GM20431 (cell line): Measurements from ENCODE around the gene CTSW.

Source experiments
- in situ Hi-C: fragments of 300-500 bp; cut with MseI, MboI; formaldehyde crosslinking; loops from one replicate; pipeline ENCODE4 v1.15.0; 2020; ENCODE audit warnings: low sequenced_read_pairs; ENCODE audit not compliant: unreplicated experiment

Gene CTSW

DNA sequence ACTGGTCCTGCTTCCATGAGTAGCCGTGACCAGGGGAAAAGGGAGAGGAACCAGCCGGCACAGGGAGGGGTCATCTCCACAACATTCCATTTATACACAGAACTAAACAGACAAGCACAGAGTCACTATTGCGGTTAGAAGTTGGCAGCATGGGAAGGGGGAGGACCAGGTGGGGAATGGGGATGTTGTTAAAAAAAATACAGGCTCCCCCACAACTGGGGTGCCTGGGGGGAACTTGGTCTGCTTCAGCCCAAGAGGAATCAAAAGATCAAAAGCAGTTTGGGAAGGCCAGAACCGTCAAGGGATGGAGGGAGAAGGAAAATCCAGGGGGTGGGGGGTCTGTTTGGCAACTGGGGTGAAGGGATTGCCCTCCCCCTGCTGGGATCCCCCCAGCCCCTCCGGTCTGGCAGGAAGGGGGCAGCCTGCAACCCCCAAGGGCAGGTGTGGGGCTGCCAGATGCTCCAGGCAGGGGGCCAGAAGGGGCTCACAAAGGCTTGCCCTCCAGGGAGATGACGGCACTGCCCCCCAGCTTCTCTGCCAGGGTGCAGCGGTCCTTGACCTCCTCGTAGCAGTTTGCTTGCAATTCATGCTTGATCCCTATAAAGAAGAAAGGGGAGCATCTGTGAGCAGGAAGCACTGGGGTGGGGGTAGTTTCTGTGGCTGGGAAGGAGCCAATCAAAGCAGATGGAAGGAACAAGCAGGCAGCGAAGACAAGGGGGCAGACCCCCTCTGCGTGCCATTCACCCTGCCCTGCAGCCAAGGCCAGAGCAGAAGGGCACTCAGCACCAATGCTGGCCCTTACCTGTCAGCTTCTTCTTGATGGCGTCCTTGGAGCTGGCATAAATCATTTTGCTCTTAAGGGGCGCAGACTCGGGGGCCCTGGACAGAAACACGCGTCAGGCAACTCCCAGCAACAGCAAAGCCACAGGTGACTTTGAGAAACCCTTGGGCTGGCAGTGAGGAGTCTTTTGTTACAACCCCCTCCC, 24.5 kb upstream of the CTSW start:
- in situ Hi-C loops = no loop called here

DNA sequence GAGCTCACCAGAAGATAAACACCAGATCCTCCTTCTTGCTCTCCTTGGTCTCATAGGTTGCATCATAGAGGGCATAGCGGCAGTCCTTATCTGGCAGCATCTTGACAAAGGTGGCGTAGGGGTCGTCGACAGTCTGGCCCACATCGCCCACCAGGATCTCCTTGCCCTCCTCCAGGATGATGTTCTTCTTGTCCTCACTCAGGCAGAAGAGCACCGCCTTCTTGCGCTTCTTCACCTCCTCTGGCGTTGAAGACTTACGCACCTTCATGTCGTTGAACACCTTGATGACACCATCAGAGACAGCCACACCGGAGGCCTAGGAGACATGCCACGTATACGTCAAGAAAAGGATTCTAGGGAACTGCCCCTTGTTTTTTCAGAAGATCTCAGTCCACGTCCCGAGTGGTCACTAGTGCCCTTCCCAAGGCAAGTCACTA, 23.7 kb upstream of the CTSW start:
- in situ Hi-C loops = no loop called here

DNA sequence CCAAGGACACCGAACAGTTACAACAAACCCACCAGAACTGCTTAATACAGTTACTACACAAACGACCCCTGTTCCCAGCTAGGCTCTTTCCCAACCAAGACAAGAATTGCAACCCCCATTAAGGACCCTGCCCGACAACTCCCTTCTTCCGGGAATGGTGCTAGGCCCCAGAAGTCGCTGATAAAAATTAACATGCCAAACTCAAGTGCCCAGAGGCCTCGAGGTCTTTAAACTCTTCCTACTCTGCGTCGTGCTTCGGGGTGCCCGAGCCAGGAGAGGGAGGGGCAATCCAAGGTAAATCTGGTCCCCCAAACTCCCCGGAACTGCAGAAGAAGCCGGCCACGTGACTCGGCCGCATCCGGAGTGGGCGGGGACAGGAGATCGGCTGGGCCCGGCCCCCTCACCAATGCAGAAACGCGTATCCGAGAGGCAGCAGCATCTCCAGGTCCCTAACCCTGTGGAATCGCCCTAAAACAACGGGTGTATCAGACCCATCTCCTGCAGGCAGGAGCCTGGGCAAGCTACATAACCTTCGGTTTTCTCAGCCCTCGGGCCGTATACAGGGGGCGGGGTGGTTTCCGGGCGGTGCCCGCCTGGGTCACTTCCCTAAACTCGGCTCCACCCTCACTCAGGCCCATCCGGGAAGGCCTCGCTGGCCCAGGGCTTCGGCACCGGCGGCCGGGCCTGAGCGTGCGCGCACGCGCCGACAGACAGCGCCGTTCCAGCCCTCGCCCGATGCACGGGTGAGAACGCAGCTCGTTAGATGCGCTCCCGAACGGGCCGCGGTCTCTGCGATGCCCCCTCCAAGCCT, 22.7 kb upstream of the CTSW start:
- in situ Hi-C loops = no loop called here

DNA sequence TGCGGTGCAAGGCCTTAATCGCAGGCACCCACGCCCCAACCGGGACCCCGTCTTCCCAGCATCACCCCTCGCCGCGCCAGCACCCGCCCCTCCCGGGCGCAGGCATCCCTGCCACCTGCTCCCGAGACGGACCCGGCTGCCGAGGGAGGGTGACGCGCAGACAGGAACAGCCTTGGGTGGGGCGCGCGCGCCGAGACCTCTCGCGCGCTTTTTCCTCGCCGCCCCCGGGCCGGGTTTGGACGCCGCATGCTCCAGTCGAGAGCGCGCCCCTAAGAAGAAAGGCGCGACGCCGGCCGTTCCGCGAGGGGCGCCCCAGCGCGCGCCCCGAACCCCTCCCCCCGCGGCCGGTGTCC, 22.2 kb upstream of the CTSW start:
- in situ Hi-C loops = no loop called here

DNA sequence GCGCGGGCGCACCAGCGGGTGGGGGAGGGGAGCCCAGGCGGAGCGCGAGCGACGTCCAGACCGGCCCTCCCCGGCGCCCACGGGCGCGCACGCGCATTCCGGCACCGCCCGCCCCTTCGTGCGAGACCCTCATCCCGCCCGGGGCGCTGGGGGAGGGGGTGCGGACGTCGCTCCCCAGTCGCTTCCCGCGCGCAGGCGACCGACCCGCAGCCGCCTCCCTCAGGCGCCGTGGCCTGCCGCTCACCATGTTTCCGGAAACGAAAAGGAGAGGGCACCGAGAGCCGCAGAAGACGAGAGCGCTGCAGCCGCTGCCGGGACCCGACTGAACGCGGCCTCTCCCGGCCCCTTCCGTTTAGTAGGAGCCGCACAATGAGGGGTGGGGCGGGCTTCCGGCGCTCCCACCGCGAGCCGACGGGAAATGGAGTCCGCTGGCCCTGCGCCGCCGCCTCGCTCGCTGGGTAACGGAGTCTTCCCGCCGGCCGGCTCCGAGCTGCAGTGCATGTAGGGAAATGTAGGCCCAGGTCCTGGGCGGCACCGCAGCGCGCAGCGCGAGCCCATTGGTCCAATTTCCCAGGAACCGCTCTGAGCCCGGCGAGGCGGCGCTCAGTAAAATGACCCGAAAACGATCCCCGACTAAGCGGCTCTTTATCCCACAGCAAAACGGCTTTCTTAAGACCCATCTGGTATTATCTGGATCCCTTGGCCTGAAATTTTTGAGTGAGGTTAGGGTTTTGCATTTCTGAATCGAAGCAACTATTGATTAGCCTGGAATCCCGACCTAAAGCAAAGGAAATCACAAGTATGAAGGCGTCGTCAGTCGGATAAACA, 21.6 kb upstream of the CTSW start, which contains the start of gene CFL1:
TSS of gene CFL1 (minus strand) at position 328 of the 828 bp plus-strand sequence. CDS start at position 247, 81 bp downstream.
- in situ Hi-C loops = no loop called here

DNA sequence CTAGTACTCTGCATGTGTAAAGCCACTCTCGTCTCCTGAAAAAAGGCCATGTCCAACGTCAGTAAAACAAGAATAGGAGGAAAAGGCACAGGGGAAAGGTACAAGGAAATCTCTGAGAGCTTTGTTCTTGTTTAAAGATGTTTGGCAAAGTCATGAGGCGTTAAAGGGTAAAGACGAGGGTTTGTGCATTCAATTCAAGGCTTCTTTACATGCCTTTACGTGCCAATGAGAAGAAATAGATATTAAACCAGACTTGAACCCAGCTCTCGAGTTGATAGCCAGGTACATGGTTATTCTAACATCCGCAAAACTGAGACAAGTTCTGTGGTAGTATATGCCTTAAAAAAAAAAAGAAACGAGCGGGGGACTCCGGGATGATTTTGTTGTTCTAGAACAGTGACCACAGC, 21.0 kb upstream of the CTSW start:
- in situ Hi-C loops = no loop called here

DNA sequence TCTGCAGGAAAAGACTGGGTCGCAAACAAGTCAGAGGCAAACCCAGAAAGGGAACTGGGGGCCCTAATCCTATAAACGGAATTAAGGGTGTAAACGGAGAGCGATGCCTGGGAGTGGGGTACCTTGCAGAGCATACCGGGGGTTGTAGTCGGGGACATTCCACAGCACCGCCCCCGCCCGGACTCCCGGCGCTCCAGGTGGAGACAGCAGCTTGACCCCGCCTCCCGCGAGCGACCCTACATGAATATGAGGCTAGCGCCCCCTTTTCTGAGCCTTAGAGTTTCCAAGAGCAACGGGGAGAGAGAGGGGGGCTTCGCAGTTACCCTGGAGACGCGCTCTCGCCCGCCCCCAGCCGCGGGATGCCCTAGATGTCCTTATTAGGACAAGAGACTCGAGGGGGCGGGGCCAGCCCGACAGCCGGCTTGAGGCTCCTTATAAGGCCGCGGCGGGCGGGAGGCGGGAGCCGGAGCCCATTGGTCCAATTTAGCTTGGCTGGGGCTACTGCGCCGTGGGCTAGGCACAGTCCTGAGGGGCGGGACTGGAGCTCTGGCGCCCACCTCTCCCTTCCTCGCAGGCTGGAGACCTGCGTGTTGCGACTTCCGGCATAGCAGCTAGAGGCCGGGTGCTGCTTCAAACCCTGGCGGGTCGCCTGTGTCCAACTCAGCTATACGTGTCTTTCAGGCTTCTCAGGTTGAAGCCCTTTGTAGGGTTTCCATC, 20.4 kb upstream of the CTSW start:
- in situ Hi-C loops = no loop called here

DNA sequence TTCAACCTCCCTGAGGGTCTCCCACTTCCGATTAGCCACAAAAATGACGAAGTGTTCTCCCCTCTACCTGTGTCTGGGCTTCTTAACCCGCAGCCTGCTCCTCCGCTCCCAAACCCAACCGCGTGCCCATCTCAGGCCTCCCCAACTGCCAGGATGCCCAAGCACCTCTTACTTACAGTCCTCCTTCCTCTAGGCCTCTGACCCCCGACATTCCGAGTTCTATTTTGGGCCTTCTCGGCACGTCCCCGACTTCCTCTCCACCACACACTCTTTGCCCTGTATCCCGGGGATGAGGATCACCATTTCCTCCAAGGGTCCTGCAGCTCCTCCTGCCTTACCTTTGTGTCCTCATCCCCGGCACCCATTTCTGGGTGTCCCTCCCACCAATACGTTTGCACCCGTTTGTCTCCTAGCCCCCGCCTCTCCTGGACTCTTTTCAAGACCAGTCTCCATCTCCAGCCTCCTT, 19.8 kb upstream of the CTSW start:
- in situ Hi-C loops = no loop called here

DNA sequence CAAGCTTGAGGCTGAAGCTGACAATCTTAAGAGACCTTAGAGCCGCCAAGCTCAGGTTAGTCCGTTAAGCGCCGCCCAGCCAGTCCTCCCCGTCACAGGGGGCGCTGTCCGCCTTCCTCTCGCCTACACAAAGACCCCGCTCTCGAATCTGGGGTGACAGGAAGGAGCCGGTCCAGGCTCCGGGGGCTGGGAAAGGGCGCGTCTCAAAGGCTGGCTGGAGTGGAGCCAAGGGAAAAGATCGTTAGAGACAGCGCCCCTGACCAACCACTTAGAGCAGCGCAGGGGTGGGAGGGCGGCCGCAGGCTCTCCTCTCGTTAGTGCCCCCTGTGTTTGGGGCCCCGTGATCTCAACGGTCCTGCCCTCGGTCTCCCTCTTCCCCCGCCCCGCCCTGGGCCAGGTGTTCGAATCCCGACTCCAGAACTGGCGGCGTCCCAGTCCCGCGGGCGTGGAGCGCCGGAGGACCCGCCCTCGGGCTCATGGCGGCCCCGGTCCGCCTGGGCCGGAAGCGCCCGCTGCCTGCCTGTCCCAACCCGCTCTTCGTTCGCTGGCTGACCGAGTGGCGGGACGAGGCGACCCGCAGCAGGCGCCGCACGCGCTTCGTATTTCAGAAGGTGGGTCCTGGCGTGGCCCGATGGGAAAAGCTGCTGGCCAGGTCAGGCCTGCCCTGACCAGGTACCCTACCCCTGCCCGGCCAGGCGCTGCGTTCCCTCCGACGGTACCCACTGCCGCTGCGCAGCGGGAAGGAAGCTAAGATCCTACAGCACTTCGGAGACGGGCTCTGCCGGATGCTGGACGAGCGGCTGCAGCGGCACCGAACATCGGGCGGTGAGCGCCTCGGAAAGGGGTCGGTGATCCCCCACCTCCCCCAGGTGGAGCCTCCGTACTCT, 19.1 kb upstream of the CTSW start, which contains the start of gene MUS81:
TSS of gene MUS81 (plus strand) at position 156 of the 887 bp plus-strand sequence. CDS start at position 477, 321 bp downstream.
- in situ Hi-C loops = no loop called here

DNA sequence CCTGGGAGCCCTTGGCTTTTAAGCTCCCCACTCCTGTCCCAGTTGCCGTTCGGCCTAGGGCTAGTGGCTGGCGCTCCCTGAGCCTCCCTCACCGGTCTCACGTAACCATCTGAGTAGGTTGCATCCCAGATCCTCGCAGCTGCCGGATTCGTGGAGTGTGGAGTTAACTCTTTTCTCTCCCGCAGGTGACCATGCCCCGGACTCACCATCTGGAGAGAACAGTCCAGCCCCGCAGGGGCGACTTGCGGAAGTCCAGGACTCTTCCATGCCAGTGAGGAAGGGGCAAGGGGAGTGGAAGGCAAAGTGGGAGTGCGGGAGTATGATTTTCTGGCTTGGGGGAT, 18.5 kb upstream of the CTSW start:
- in situ Hi-C loops = no loop called here

DNA sequence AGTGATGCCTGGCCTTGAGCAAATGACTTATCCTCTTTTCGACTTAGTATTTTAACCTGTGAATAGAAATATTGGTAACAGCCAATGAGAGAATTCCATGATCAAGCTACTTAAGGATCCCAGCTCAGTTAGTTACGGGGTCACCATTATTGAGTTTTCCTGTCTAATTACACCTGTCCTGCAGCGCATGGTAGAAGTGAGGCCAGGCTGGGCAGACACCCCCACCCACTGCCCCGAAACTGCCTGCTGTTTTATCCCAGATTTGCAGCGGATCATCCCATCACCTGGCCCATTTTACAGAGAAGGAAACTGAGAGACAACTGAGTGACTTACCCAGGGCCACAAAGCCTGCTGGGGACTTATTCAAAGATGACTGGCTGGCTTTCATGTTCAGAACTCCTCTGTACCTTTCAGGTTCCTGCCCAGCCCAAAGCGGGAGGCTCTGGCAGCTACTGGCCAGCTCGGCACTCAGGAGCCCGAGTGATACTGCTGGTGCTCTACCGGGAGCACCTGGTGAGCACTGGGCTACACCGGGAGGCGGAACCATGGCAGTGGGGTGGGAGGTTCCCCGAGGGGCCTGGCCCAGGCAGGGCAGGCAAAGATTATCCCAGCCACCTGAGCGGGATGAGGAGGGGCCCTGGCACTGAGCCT, 18.0 kb upstream of the CTSW start:
- in situ Hi-C loops = no loop called here

DNA sequence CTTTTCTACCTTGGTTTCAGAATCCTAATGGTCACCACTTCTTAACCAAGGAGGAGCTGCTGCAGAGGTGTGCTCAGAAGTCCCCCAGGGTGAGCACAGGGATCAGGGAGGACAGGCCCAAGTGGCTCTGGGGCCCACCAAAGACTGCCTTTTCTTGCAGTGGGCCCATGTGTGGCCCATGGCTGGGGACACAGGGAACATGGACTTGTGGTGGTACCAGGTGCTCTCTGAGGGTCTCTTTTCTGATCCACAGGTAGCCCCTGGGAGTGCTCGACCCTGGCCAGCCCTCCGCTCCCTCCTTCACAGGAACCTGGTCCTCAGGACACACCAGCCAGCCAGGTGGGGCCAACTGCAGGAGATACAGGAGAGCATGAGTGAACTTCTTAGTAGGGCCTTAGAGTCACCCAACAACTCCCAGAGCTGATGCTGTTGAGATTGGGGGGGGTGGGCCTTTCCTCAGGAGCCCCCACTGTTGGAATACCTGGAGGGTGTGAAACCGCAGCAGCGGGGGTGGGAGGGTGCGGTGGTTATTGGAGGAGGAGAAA, 17.4 kb upstream of the CTSW start:
- in situ Hi-C loops = no loop called here

DNA sequence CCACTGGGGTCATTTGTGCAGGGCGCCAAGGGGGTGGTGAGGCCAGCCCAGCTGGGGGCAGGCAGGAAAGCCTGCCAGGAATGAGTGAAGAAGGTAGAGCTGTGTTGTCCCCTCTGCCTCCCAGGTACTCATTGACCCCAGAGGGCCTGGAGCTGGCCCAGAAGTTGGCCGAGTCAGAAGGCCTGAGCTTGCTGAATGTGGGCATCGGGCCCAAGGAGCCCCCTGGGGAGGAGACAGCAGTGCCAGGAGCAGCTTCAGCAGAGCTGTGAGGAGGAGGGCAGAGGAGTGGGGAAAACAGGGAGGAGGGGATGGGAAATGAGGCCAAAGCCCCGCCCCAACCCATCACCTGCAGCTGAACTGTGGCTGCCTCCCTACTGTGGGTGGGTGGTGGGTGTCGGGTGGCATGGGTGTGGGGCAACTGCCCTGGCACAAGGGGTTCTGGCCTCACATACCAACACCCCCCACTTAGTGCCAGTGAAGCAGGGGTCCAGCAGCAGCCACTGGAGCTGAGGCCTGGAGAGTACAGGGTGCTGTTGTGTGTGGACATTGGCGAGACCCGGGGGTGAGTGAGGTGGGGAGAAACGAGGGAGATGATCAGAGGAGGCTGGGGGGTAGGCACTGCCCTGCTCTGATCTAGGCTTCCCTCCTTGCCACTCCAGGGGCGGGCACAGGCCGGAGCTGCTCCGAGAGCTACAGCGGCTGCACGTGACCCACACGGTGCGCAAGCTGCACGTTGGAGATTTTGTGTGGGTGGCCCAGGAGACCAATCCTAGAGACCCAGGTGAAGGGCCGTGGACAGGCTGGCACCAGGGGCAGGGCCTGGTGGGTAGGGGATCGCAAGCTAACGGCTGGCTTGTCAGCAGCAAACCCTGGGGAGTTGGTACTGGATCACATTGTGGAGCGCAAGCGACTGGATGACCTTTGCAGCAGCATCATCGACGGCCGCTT, 16.4 kb upstream of the CTSW start:
- in situ Hi-C loops = no loop called here

DNA sequence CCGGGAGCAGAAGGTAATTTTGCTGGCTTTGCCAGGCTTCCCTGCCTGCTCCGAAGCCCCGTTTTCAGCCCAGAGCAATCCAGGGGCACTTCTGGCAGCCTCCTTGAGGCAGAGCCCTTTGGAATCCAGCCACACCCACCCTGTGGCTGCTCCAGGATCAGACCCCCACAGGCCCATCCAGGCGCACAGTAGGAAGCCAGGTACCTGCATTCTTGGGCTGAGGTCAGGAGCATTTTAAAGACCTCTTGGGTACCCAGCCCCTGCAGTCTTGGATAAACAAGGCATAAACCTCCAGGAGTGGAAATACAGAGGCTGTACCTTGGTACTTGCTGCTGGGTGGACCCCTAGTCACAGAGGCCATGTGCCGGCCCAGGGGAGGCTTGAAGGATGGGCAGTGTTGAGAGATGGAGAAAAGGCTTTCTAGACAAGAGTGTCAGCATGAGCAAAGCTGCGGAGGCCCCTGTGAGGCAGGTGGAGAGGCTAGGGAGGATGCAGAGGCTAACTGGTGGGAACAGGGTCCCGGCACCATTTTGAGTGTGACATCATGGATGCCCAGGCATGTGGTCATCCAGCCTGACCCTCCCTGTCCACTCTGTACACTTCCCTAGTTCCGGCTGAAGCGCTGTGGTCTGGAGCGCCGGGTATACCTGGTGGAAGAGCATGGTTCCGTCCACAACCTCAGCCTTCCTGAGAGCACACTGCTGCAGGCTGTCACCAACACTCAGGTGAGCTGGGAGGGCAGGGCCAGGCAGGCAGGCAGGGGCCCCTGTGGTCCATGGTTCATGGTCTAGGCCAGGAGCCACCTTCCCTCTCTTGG, 15.5 kb upstream of the CTSW start:
- in situ Hi-C loops = no loop called here

DNA sequence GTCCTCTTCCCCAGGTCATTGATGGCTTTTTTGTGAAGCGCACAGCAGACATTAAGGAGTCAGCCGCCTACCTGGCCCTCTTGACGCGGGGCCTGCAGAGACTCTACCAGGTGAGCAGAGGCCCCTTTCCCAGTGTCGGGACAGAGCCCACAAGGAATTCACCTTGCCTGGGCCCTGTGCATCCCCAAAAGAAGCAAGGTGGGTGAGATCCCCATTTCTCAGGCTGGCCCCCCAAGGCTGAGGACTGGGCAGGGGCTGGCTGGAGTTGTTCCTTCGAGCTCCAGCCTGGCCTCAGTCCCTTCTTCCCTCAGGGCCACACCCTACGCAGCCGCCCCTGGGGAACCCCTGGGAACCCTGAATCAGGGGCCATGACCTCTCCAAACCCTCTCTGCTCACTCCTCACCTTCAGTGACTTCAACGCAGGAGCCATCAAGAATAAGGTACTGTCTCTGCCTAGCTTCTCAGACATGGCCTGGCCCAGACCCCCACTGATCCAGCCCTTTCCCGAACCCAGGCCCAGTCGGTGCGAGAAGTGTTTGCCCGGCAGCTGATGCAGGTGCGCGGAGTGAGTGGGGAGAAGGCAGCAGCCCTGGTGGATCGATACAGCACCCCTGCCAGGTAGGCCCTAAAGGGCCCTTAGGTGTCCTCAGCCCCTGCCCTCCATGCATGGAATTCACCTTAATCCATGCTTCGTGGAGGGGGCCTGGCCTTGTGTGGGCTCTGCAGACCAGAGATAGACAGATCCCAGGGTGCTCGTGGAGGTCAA, 14.7 kb upstream of the CTSW start:
- in situ Hi-C loops = no loop called here
